GM19395 (cell line): ENCODE measurements around the gene NFKBIZ.

Experiments used
- ATAC-seq: cut with Tn5 transposase; IDR thresholded peaks from one replicate; pipeline ENCODE4 v1.9.1; 2021; ENCODE audit warnings: mild to moderate bottlenecking, moderate library complexity; ENCODE audit not compliant: unreplicated experiment

The NFKBIZ gene, protein sequence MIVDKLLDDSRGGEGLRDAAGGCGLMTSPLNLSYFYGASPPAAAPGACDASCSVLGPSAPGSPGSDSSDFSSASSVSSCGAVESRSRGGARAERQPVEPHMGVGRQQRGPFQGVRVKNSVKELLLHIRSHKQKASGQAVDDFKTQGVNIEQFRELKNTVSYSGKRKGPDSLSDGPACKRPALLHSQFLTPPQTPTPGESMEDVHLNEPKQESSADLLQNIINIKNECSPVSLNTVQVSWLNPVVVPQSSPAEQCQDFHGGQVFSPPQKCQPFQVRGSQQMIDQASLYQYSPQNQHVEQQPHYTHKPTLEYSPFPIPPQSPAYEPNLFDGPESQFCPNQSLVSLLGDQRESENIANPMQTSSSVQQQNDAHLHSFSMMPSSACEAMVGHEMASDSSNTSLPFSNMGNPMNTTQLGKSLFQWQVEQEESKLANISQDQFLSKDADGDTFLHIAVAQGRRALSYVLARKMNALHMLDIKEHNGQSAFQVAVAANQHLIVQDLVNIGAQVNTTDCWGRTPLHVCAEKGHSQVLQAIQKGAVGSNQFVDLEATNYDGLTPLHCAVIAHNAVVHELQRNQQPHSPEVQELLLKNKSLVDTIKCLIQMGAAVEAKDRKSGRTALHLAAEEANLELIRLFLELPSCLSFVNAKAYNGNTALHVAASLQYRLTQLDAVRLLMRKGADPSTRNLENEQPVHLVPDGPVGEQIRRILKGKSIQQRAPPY

GRCh38 chr3:101848754-101849713 is at the start of gene NFKBIZ:
Gene NFKBIZ, plus strand, starts transcription at chr3:101849514. Its CDS starts 115 bp downstream, at chr3:101849629.
- ATAC-seq, result peak; percentile 76

DNA sequence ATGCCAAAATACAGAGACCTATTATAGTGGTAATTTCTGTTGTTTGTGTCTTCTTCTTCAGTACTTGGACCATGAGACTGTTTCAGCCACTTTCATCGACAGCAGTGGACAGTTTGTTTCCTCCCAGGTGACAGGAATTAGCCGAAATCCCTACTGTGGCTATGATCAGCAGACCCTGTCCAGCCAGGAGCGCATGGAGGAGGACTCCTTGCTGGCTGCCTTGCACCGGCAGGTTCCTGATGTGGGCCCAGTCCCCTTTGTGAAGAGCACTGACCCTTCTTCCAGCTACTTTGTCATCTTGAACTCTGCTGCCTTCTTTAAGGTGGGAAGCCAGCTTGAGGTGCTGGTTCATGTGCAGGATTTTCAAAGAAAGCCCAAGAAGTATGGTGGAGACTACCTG is 48.1 kb upstream of the NFKBIZ start:
- ATAC-seq, result no peak

- ATAC-seq, result no peak
Measured at GRCh38 chr3:101802179-101802578, 47.1 kb upstream of the NFKBIZ start.

GRCh38 chr3:101803173-101803782 is 46.0 kb upstream of the NFKBIZ start:
- ATAC-seq, result peak; percentile 98

- no peak for ATAC-seq
Measured at GRCh38 chr3:101803939-101804338, 45.4 kb upstream of the NFKBIZ start.

GRCh38 chr3:101806491-101806890 is 42.8 kb upstream of the NFKBIZ start:
- no peak for ATAC-seq

- peak; percentile 55 for ATAC-seq
Measured at GRCh38 chr3:101807888-101808287, 41.4 kb upstream of the NFKBIZ start.

DNA sequence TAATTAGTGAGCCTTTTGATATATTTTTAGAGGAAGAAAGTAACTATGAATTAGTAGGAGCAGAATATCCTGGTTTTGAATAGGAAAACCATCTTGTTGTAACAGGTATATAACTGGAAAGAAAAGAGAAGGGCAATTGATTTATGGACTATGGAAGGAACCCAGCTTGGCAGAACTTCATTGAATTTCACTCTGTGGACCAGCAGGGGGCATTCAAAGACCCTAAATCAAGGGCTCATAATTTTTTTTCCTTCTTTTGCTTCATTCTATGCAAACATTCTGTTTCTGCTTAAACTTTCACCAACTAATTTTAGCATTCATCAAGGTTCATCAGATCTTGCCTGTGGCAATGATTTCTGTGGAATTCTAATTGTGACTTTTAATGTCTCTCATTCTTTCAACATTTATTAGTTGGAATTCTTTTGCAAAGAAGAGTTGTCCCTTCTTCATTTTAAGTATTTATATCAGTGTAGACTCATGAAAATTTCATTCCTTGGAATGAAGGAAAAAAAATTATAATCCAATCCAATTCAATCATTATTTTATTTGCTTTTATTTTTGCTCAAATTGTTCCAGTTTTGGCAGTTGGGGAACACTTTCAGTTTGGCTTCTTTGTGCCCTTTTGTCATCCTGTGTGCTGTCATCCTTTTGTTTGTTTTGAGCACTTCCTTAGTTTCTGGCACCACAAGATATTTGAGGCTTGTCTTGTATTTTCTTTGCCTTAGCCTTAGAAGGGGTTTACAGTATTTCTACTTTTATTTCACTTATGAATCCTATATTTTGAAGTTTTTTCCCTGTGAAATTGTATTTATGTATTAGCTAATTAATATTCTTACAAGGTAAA is 39.9 kb upstream of the NFKBIZ start:
- ATAC-seq, result no peak

GRCh38 chr3:101810022-101810418 is 39.3 kb upstream of the NFKBIZ start:
- no peak for ATAC-seq

GRCh38 chr3:101811875-101812274 is 37.4 kb upstream of the NFKBIZ start:
- no peak for ATAC-seq

DNA sequence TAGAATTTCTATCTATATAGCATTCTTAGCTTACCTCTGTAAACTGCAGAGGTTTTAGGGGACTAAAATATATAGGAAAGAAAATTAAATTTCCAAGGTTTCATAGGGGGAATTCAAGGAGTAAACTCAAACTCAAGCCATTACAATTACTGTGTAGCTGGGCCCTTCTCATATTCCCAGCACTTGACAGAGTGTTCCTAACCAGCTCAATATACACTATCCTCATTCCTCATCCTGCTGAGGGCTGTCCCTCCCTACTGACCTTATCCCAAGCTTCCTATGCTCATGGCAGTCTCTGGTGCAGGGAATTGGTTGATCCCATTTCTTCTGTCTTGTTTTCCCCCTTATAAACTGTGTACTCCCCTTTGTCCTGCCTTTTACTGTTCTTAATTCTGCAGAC is 36.4 kb upstream of the NFKBIZ start:
- no peak for ATAC-seq

DNA sequence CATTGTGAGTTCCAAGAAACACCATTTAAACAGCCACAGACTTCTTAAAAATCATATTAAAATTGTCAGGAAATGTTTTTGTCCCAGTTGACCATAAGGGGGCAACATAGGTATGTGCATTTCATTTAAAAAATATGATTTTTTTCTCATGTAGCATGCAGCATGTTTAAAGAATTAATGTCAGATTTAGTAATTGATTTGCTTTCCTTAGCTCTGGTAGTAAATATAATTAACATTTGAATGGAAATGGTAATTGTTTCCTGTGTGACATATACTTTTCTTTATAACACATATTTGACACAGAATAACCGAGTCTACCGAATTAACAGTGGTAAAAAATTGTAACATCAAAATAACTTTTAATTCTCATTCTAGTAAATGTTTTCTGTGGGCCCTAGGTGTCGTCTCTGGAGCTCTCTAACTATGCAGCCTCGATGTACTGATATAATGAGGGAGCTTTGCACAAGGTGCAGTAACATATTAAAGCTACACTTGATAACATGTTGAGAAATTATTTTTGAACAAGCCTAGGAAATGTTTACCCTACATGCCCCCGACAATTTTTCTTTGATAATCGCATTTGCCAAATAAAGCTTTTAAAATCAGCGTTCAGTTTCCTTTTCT is 35.4 kb upstream of the NFKBIZ start:
- no peak for ATAC-seq

GRCh38 chr3:101814835-101815234 is 34.5 kb upstream of the NFKBIZ start:
- ATAC-seq, result no peak

GRCh38 chr3:101816215-101817149 is 32.8 kb upstream of the NFKBIZ start:
- no peak for ATAC-seq

- ATAC-seq, result peak; percentile 46
Measured at GRCh38 chr3:101817992-101818391, 31.3 kb upstream of the NFKBIZ start.

GRCh38 chr3:101819649-101820206 is 29.6 kb upstream of the NFKBIZ start:
- peak; percentile 63 for ATAC-seq

DNA sequence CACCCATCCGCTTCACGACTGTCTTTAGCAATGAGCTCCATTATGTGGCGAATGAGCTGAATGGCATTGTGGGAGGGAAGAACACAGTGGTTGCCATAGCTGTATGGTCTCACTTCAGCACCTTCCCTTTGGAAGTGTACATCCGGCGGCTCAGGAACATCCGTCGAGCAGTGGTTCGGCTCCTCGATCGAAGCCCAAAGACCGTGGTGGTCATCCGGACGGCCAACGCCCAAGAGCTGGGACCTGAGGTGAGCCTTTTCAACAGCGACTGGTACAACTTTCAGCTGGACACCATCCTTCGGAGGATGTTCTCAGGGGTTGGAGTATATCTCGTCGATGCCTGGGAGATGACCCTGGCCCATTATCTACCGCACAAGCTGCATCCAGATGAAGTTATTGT is 27.8 kb upstream of the NFKBIZ start:
- no peak for ATAC-seq

- ATAC-seq, result no peak
Measured at GRCh38 chr3:101823525-101823924, 25.8 kb upstream of the NFKBIZ start.
